Endothelial cell of umbilical vein (primary cell): ENCODE measurements around the gene KCNH2. TPM values are rescaled to one million over a fixed set of nuclear protein-coding genes. Genes with fewer than 3 reads are reported as not detected.

Source experiments
- BruUV-seq: library from RNA; stranded (reverse); fragments of 400-500 nt; replicated peaks from 2 replicates; lab custom pipeline; 2021; lab: Mats Ljungman, UMichigan
- CTCF ChIA-PET: fragments of 300-600, 350-600 bp; sonication (Branson Sonifier 250); formaldehyde crosslinking; loops from one replicate; lab custom pipeline; 2021; ENCODE audit warnings: antibody characterized with exemption, inconsistent platforms; lab: Charles Lee
- POLR2A ChIA-PET: fragments of 300-600, 350-600 bp; sonication (Branson Sonifier 250); formaldehyde crosslinking; loops from one replicate; lab custom pipeline; 2021; ENCODE audit warnings: antibody characterized with exemption, inconsistent platforms; lab: Charles Lee
- DNase-seq: peaks from one replicate; pipeline ENCODE4 v3.0.0-alpha.2; 2011; ENCODE audit warnings: low read depth, low spot score
- FAIRE-seq: peaks from 2 replicates; lab custom pipeline; 2011; peaks lifted over from hg19 to GRCh38; lab: Jason Lieb, UNC
- H2AFZ ChIP-seq: 2 replicates; pipeline ENCODE4 v1.6.0; 2012; ENCODE audit warnings: low read depth, low read length, control low read depth, inconsistent platforms
- H3K27ac ChIP-seq: 2 replicates; pipeline ENCODE4 v1.5.1; 2011; ENCODE audit warnings: low read depth, mild to moderate bottlenecking, control low read depth, low read length, moderate library complexity; ENCODE audit not compliant: insufficient read depth
- H3K27me3 ChIP-seq, 2 experiments: 2 replicates each; pipeline versions ENCODE4 v1.6.0 to v1.6.1; 2011; ENCODE audit warnings: low read length in 2 of 2, mixed read lengths in 1 of 2; ENCODE audit not compliant: control insufficient read depth in 2 of 2, insufficient read depth in 2 of 2
- H3K36me3 ChIP-seq, 2 experiments: 2 replicates in 1 of 2; 3 replicates in 1 of 2; pipeline ENCODE4 v1.5.1; 2011; ENCODE audit warnings: low read length in 2 of 2, mild to moderate bottlenecking in 1 of 2, moderate library complexity in 1 of 2; ENCODE audit not compliant: control insufficient read depth in 2 of 2, insufficient read depth in 2 of 2; ENCODE audit errors: extremely low read depth in 1 of 2
- H3K4me1 ChIP-seq: 3 replicates; pipeline ENCODE4 v1.5.1; 2011; ENCODE audit warnings: mild to moderate bottlenecking, low read length; ENCODE audit not compliant: control insufficient read depth, insufficient read depth; ENCODE audit errors: extremely low read depth
- H3K4me2 ChIP-seq: 2 replicates; pipeline ENCODE4 v1.6.1; 2011; ENCODE audit warnings: low read length, control low read depth, mixed read lengths; ENCODE audit not compliant: insufficient read depth
- H3K4me3 ChIP-seq, 3 experiments: fragments of 200-600 bp in 1 of 3; sonication (generic), shearing (Covaris generic) in 1 of 3; replicated peaks in 1 of 3; 2 replicates each; pipeline ENCODE4 v1.5.1; 2011 to 2016; ENCODE audit warnings: control low read depth in 3 of 3, low read length in 3 of 3, mild to moderate bottlenecking in 2 of 3, inconsistent platforms in 1 of 3, low read depth in 1 of 3, moderate library complexity in 1 of 3; ENCODE audit not compliant: insufficient read depth in 1 of 3
- H3K79me2 ChIP-seq: 2 replicates; pipeline ENCODE4 v1.6.0; 2012; ENCODE audit warnings: low read length, inconsistent platforms; ENCODE audit not compliant: control insufficient read depth, insufficient read depth
- H3K9ac ChIP-seq: replicated peaks from 2 replicates; pipeline ENCODE3; 2011; ENCODE audit warnings: low read length, control low read depth; ENCODE audit not compliant: insufficient read depth; ENCODE audit errors: extremely low read depth
- H3K9me1 ChIP-seq: replicated peaks from 3 replicates; pipeline ENCODE4 v1.6.0; 2011; ENCODE audit warnings: mild to moderate bottlenecking, low read length; ENCODE audit not compliant: control insufficient read depth, insufficient read depth; ENCODE audit errors: extremely low read depth
- H3K9me3 ChIP-seq: replicated peaks from 2 replicates; pipeline ENCODE4 v1.5.1; 2012; ENCODE audit warnings: low read length, inconsistent platforms; ENCODE audit not compliant: control insufficient read depth, insufficient read depth
- H4K20me1 ChIP-seq: replicated peaks from 2 replicates; pipeline ENCODE3; 2011; ENCODE audit warnings: mild to moderate bottlenecking, low read length; ENCODE audit not compliant: control insufficient read depth, insufficient read depth; ENCODE audit errors: extremely low read depth
- EZH2 ChIP-seq: IDR thresholded peaks from 2 replicates; pipeline ENCODE4 v1.6.1; 2012; ENCODE audit warnings: borderline replicate concordance, low read depth, mild to moderate bottlenecking, moderate library complexity, low read length, inconsistent platforms; ENCODE audit not compliant: severe bottlenecking
- FOS ChIP-seq: IDR thresholded peaks from 2 replicates; pipeline ENCODE4 v1.6.1; 2011; ENCODE audit warnings: mild to moderate bottlenecking, low read length, moderate library complexity, borderline replicate concordance; ENCODE audit not compliant: insufficient read depth
- GATA2 ChIP-seq: IDR thresholded peaks from 2 replicates; pipeline ENCODE4 v1.7.0; 2011; ENCODE audit warnings: low read depth, mild to moderate bottlenecking, moderate library complexity, mixed read lengths, low read length; ENCODE audit not compliant: insufficient read length, insufficient read depth
- JUN ChIP-seq: IDR thresholded peaks from 2 replicates; pipeline ENCODE4 v1.6.1; 2011; ENCODE audit warnings: borderline replicate concordance, low read depth; ENCODE audit not compliant: insufficient read length, insufficient read depth
- MYC ChIP-seq: IDR thresholded peaks from one replicate; pipeline ENCODE4 v1.6.1; 2011; ENCODE audit warnings: mild to moderate bottlenecking, low read depth, low read length
- POLR2A ChIP-seq: IDR thresholded peaks from 2 replicates; pipeline ENCODE4 v1.6.1; 2012; ENCODE audit warnings: low read depth, mild to moderate bottlenecking, control low read depth, low read length
- POLR2AphosphoS5 ChIP-seq: IDR thresholded peaks from 2 replicates; pipeline ENCODE4 v1.6.1; 2012; ENCODE audit warnings: low read depth, mild to moderate bottlenecking, control low read depth, low read length, moderate library complexity; ENCODE audit not compliant: insufficient read depth
- dilution Hi-C: fragments of 300-500 bp; cut with MboI; formaldehyde crosslinking; loops from one replicate; pipeline ENCODE4 v1.15.0; 2019; ENCODE audit warnings: low sequenced_read_pairs; ENCODE audit not compliant: extremely low pct_ligation_motif_present
- intact Hi-C: fragments of 100-400 bp; cut with micrococcal nuclease; formaldehyde crosslinking; loops from one replicate; pipeline ENCODE4 v1.10.0; 2022
- polyA plus RNA-seq, 4 experiments: library from polyadenylated mRNA; depleted of rRNA in 3 of 4; stranded (reverse) in 3 of 4; unstranded in 1 of 4; fragments of >200 nt; gene quantifications; 2 replicates each; pipeline versions ENCODE4 v1.2.1 to v1.2.3, GENCODE V29; 2011 to 2012; ENCODE audit warnings: missing spikeins in 1 of 4
- total RNA-seq: library from RNA; stranded (reverse); gene quantifications from 2 replicates; pipeline ENCODE4 v1.2.3, GENCODE V29; 2021
- TF ChIP-seq, protein P1 (sequence below), 2 donors: IDR thresholded peaks; 1 replicate in 1 of 2; 2 replicates in 1 of 2; pipeline ENCODE4 v1.5.1; 2011; ENCODE audit warnings: low read length in 2 of 2, mild to moderate bottlenecking in 2 of 2, moderate library complexity in 2 of 2, control low read depth in 1 of 2, inconsistent platforms in 1 of 2, low read depth in 1 of 2; ENCODE audit not compliant: insufficient read depth in 1 of 2; ENCODE audit errors: extremely low read depth in 1 of 2
- TF ChIP-seq, protein P2 (sequence below): IDR thresholded peaks from 2 replicates; pipeline ENCODE4 v1.6.1; 2011; ENCODE audit not compliant: insufficient read depth, insufficient read length

Gene KCNH2
- total and polyA plus RNA-seq, 2 donors (not counting 3 experiments of a cell fraction or from before 2014, with no cell fraction given): 0.03 to 0.09 TPM

DNA sequence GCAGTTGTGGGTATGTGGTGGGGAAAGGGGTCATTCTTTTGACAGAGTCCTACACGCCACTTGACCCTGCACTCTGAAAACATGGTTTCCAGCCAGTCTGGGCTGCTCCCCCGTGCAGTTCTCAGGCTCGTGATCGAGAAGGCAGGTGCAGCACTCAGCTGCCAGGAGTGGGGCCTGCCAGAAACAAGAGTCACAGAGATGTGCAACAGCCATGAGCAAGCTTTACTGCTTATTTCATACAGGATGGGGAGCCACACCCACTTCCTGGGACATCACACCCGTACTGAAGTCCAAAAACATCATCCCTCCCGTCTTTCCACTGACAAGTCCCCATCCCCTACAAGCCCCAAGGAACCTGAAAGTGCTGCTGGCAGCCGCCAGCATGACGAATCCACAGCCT, 36.8 kb upstream of the KCNH2 start:
- H3K9me3 ChIP-seq: no peaks in the 10 kb centered on the region
- no peak overlapping the region for H3K9ac ChIP-seq
- no peaks in the 10 kb centered on the region for H4K20me1 ChIP-seq
- ChIA-PET POLR2A (no interaction called here), CTCF (interaction anchor here (1.3 to 2.4 kb wide), 2 partner anchors 46 to 117 kb away, joined by 3 to 11 read pairs; no protein-coding TSS in a partner anchor)
- no peak overlapping the region for H3K4me2 ChIP-seq
- H3K9me1 ChIP-seq: no peaks in the 10 kb centered on the region
- no peaks in the 10 kb centered on the region for H3K79me2 ChIP-seq
- H3K4me1 ChIP-seq: peaks cover 15% of the 10 kb centered on the region
- FAIRE-seq: no peak
- intact Hi-C loops: no loop called here
- dilution Hi-C loops: no loop called here
- no TSS peak for BruUV-seq
- H3K4me3 ChIP-seq: no peak overlapping the region
- H3K36me3 ChIP-seq: peaks cover 0 to 21% of the 10 kb centered on the region in 2 experiments
- no peak overlapping the region for H3K27ac ChIP-seq
- TF ChIP-seq, protein P1, sequence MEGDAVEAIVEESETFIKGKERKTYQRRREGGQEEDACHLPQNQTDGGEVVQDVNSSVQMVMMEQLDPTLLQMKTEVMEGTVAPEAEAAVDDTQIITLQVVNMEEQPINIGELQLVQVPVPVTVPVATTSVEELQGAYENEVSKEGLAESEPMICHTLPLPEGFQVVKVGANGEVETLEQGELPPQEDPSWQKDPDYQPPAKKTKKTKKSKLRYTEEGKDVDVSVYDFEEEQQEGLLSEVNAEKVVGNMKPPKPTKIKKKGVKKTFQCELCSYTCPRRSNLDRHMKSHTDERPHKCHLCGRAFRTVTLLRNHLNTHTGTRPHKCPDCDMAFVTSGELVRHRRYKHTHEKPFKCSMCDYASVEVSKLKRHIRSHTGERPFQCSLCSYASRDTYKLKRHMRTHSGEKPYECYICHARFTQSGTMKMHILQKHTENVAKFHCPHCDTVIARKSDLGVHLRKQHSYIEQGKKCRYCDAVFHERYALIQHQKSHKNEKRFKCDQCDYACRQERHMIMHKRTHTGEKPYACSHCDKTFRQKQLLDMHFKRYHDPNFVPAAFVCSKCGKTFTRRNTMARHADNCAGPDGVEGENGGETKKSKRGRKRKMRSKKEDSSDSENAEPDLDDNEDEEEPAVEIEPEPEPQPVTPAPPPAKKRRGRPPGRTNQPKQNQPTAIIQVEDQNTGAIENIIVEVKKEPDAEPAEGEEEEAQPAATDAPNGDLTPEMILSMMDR (IDR thresholded peaks at IDR 0.05; ENCODE audit: extremely low read depth in 1 of 2, insufficient read depth in 1 of 2, low read depth in 1 of 2, low read length in 2 of 2): no peak
- TF ChIP-seq POLR2A: no peak
- no peak for TF ChIP-seq GATA2
- TF ChIP-seq MYC: no peak
- TF ChIP-seq, protein P2, sequence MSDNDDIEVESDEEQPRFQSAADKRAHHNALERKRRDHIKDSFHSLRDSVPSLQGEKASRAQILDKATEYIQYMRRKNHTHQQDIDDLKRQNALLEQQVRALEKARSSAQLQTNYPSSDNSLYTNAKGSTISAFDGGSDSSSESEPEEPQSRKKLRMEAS: no peak
- TF ChIP-seq EZH2: no peak
- TF ChIP-seq JUN: no peak
- no peak for TF ChIP-seq POLR2AphosphoS5
- no peak for TF ChIP-seq FOS
- peaks cover 3 to 9% of the 10 kb centered on the region in 2 experiments for H3K27me3 ChIP-seq
- DNase-seq: no peak
- no peak overlapping the region for H2AFZ ChIP-seq
